Panc1 (cell line): ENCODE results near the gene HK3. TPM values are rescaled to one million over a fixed set of nuclear protein-coding genes. Genes with fewer than 3 reads are reported as not detected.

ENCODE experiments used
- ATAC-seq: fragments of 200-7000 bp; cut with Tn5 transposase; 2 replicates; pipeline ENCODE4 v1.9.1; 2020; ENCODE audit warnings: mild to moderate bottlenecking, moderate library complexity
- BruUV-seq: library from RNA; stranded (reverse); fragments of 400-500 nt; replicated peaks from 2 replicates; lab custom pipeline; 2021; lab: Mats Ljungman, UMichigan
- CTCF ChIA-PET: fragments of 300-600 bp; sonication (Branson Sonifier 250); formaldehyde crosslinking; loops from one replicate; lab custom pipeline; 2022; ENCODE audit warnings: antibody characterized with exemption; lab: Charles Lee
- POLR2A ChIA-PET: fragments of 300-600 bp; sonication (Branson Sonifier 250); formaldehyde crosslinking; loops from one replicate; lab custom pipeline; 2022; ENCODE audit warnings: antibody characterized with exemption; lab: Charles Lee
- DNase-seq: peaks from one replicate; pipeline ENCODE4 v3.0.0-alpha.2; 2010; ENCODE audit warnings: low read depth, low spot score
- H3K27ac ChIP-seq: 2 replicates; pipeline ENCODE4 v1.5.1; 2011; ENCODE audit warnings: mild to moderate bottlenecking, low read length, inconsistent platforms
- H3K27me3 ChIP-seq: fragments of 200-500 bp; sonication (Bioruptor generic); 2 replicates; pipeline ENCODE4 v1.6.0; 2014; ENCODE audit warnings: low read length, inconsistent platforms; ENCODE audit not compliant: control insufficient read depth, insufficient read depth
- H3K36me3 ChIP-seq: fragments of 200-500 bp; sonication (Bioruptor generic); 2 replicates; pipeline ENCODE4 v1.5.1; 2014; ENCODE audit warnings: inconsistent platforms, mild to moderate bottlenecking, low read length, moderate library complexity; ENCODE audit not compliant: control insufficient read depth, insufficient read depth
- H3K4me1 ChIP-seq: 2 replicates; pipeline ENCODE4 v1.5.1; 2011; ENCODE audit warnings: inconsistent platforms, mild to moderate bottlenecking, low read length, moderate library complexity; ENCODE audit not compliant: control insufficient read depth, insufficient read depth
- H3K4me3 ChIP-seq, 2 experiments: 2 replicates each; pipeline ENCODE4 v1.5.1; 2011 to 2012; ENCODE audit warnings: low read depth in 2 of 2, low read length in 2 of 2, mild to moderate bottlenecking in 2 of 2, inconsistent platforms in 1 of 2, moderate library complexity in 1 of 2
- H3K9me3 ChIP-seq: fragments of 200-500 bp; sonication (Bioruptor generic); 2 replicates; pipeline ENCODE4 v1.5.1; 2014; ENCODE audit warnings: low read depth, mild to moderate bottlenecking, inconsistent platforms, low read length, moderate library complexity; ENCODE audit not compliant: control insufficient read depth, insufficient read depth
- CTCF ChIP-seq: fragments of 450-650 bp; IDR thresholded peaks from 2 replicates; pipeline ENCODE4 v1.5.1; 2017; ENCODE audit warnings: mild to moderate bottlenecking
- POLR2AphosphoS5 ChIP-seq: IDR thresholded peaks from 2 replicates; pipeline ENCODE4 v1.6.1; 2012; ENCODE audit warnings: mild to moderate bottlenecking, low read depth, low read length, moderate library complexity
- REST ChIP-seq, 2 experiments: IDR thresholded peaks; 2 replicates each; pipeline ENCODE4 v1.6.1; 2011 to 2012; ENCODE audit warnings: low read depth in 2 of 2, control low read depth in 1 of 2, low read length in 1 of 2, mild to moderate bottlenecking in 1 of 2, moderate library complexity in 1 of 2; ENCODE audit not compliant: insufficient read depth in 1 of 2
- SIN3A ChIP-seq: IDR thresholded peaks from 2 replicates; pipeline ENCODE4 v1.6.1; 2012; ENCODE audit warnings: low read depth, mild to moderate bottlenecking, low read length, moderate library complexity, borderline replicate concordance; ENCODE audit not compliant: insufficient read depth
- TCF7L2 ChIP-seq: IDR thresholded peaks from 2 replicates; pipeline ENCODE4 v1.6.1; 2011; ENCODE audit warnings: mild to moderate bottlenecking, low read depth, low read length, inconsistent platforms
- in situ Hi-C: cut with HindIII; loops from 2 replicates; pipeline ENCODE4 v1.10.0; 2016; ENCODE audit warnings: low sequenced_read_pairs, low pct_unique_long_range_greater_than_20kb
- intact Hi-C: fragments of 100-400 bp; cut with micrococcal nuclease; formaldehyde crosslinking; loops from one replicate; pipeline ENCODE4 v1.10.0; 2022; ENCODE audit not compliant: unreplicated experiment
- total RNA-seq: library from RNA; stranded (reverse); gene quantifications from one replicate; pipeline ENCODE4 v1.2.1, GENCODE V29; 2021; ENCODE audit not compliant: unreplicated experiment

HK3 gene
- total RNA-seq, 1 experiment from 2014 or later, result not detected

- Histone ChIP-seq H3K4me1 (no peaks in the 10 kb centered on the region), H3K9me3 (no peaks in the 10 kb centered on the region), H3K36me3 (no peaks in the 10 kb centered on the region), H3K27me3 (no peaks in the 10 kb centered on the region), H3K27ac (no peak overlapping the region), H3K4me3 (no peak overlapping the region)
- TF ChIP-seq CTCF, result no peak
- TF ChIP-seq TCF7L2, result no peak
- no peak for TF ChIP-seq SIN3A
- ChIA-PET POLR2A (no interaction called here), CTCF (interaction anchor here (1.0 kb wide), 1 partner anchor 183 kb away, joined by 3 read pairs; no protein-coding TSS in a partner anchor)
- no peak for DNase-seq
- BruUV-seq, result no TSS peak
- intact Hi-C loops, result no loop called here
- in situ Hi-C loops, result no loop called here
- no peak for ATAC-seq
Measured at GRCh38 chr5:176851380-176851779, 47.8 kb downstream of the HK3 start.

- H3K36me3 ChIP-seq, result no peaks in the 10 kb centered on the region
- ATAC-seq (no peak), DNase-seq (no peak)
- H3K4me3 ChIP-seq, result no peak overlapping the region
- in situ Hi-C loops, result no loop called here
- TF ChIP-seq SIN3A, result no peak
- TF ChIP-seq CTCF, result no peak
- TF ChIP-seq REST (IDR thresholded peaks at IDR 0.05; ENCODE audit: insufficient read depth in 1 of 2, low read depth in 2 of 2, low read length in 1 of 2), result no peak
- no peak for TF ChIP-seq POLR2AphosphoS5
- TF ChIP-seq TCF7L2, result no peak
- H3K27me3 ChIP-seq, result no peaks in the 10 kb centered on the region
- H3K27ac ChIP-seq, result no peak overlapping the region
- no peaks in the 10 kb centered on the region for H3K9me3 ChIP-seq
- no TSS peak for BruUV-seq
- intact Hi-C loops, result no loop called here
- no peaks in the 10 kb centered on the region for H3K4me1 ChIP-seq
- ChIA-PET POLR2A (no interaction called here), CTCF (no interaction called here)
Measured at GRCh38 chr5:176850371-176851245, 48.5 kb downstream of the HK3 start.
